Activated naive CD4-positive, alpha-beta T cell treated with anti-CD3 and anti-CD28 coated beads, Interleukin-2, amount 50 U/mL, for 16 hours (primary cell): ENCODE data around the gene ABLIM2.

ENCODE experiments used
- DNase-seq: peaks from one replicate; pipeline ENCODE4 v3.0.0-alpha.2; 2020

ABLIM2 gene

DNA sequence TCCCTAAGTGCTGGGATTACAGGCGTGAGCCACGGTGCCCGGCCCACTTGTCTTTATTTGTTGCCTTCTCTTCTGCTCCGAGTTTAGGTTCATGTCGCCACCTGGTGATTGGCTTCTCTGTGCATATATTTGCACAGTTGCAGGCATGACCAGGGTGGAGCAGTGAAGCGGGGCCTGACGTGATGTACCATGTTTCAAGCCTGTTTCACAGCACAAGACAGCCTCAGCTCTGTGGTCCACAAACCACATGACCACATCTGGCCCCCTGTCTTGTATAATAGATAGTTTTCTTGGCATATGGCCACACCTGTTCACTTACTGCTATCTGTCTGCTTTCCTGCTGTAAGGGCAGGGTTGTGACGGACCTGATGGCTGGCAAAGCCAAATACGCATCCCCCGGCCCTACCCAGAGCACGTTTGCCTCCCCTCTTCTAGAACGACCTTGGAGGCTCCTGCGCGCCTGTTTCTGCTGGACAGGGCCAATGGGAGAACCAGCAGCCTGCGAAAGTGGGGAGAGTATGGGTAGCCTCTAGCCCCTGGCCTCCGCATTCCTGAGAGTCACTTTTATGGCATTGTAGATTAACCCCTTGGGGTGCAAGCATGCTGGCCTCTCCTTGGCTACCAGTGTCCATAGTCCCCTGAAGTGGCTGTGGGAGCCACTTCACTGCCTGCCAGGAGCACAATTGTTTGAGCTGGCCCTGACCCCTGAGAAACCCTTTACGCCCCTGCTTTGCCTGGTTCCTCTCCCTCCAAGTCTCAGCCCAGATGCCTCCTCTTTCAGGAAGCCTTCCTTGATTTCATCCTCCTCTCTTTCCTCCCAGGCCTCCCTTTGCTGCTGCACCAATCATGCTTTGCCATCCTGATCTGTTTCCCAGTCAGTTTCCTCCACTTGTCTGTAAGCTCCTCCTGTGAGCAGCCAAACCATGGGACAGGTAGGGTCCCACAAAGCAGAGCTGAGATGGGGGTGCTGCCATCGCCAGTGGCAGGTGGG, 34.4 kb upstream of the ABLIM2 start:
- DNase-seq = no peak

DNA sequence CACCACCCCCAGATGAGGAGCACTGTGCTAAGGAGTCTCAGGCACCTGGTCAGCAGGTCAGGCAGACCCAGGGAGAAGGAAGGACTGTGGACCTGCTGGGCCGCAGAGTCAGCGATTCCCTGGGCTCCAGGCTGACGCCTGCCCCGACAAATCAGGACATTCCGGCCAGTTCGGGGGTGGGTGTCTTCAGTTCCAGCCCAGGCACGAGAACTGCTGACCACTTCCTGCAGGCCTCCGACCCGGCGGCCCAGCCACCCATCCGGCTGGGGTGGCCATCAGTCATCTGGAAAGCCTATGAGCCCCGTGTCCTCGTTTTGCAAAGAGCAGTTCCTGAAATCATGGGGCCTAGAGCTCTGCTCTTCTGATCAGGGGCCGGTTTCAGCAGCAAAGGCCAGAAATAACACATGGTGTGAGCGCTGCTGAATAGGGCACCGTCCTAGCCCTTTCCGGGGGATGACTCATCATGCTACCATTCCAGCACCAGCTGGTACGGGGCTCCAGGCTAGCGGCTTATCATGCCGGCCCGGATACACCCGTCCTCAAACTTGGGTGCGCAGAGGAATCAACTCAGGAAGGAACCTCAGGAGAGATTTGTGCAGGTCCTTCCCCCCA, 32.6 kb upstream of the ABLIM2 start:
- DNase-seq = no peak

DNA sequence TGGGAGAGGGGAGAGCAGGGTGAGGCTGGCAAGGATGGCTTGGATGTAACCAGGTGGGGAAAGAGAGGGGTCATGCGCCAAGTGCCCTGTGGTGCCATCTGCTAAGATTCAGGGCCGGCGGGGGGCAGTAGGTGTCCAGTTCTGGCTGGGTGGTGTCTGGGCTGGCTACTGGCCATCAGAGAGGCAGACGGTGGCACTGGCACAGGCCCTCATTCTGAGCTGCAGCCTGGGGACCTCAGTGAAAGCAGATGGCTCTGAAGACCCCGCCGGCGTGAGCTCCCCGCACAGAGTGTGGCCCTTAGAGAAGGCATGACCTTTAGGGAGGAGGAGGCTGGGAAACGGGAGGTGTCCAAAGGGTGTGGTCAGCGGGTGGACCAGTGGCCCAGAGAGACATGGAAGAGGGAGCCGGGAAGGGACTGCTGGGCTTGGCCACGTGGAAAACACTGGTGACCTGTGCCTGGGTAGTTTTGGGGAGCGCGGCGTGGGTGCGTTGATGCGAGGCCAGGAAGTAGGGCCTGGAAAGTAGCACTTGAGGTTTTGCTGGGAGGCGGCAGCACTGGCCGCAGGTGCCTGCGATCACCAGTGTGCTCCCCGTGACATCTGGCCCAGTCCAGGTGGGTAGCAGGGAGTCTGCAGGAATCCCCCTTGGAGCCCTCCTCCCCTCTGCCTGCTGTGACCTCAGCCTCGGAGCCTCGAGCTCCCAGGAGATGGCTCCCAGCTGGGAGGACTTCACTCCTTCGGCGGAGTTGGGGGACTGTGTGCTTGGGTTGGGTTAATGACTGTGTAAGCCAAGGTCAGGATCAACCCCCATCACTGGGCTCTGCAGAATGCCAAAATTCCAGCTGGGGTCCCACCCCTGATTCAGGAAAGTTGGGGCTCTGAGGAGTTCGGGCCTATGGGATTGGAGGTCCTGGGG, 31.2 kb upstream of the ABLIM2 start:
- DNase-seq = no peak

DNA sequence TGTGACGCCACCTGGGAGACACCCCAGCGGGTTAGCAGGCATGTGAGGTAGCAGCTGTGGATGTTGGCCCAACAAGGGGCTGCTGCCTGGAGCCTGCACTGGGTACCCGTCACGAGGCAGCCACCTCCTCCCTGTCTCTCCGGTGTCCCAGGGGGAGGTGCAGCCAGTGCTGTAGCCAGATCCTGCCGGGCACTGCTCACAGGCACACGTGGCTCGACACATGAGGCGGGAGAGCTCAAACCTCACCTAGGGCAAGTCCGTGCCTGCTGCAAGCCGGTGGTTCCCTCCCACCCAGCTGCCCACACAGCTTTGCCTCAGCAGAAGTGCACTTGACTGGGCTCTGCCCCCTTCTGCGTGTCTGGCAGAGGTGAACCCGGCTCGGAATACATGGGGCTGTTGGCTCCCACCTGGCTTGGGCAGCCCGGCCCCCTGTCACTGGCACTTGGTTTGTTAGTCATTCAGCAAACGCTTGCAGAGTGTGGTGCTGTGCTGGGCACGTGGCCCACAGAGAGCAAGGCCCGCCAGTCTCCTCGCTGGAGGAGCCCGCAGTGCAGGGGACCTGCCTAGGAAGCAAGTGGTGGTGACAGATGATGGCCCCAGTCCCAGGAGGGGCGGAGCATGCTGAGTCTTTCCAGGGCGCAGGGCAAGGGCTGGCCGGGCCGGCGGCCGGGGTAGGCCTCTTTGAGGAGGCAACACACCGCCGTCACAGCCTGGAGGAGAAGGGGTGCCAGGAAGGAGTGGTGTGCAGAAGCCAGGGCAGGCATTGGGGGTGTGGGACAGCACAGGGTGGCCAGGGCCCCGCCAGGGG, 30.3 kb upstream of the ABLIM2 start:
- no peak for DNase-seq

DNA sequence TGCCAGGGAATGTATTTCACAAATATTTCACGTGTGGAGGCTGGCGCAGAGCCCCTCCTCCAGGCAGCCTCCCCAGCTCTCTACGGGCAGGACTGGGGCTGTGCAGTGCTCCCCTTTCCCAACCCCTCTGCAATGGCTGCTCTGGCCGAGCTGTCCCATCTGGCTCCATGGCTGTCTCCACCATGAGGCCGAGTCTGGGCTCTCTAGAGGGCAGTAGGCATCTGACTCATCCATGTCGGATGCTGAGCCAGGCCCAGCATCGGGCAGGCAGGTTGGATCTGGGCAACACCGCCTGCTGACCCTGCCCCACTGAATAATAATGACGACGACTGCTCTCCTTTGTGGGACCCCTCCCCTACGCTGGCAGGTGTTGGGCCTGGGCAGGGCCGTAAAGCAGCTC, 29.5 kb upstream of the ABLIM2 start:
- no peak for DNase-seq

DNA sequence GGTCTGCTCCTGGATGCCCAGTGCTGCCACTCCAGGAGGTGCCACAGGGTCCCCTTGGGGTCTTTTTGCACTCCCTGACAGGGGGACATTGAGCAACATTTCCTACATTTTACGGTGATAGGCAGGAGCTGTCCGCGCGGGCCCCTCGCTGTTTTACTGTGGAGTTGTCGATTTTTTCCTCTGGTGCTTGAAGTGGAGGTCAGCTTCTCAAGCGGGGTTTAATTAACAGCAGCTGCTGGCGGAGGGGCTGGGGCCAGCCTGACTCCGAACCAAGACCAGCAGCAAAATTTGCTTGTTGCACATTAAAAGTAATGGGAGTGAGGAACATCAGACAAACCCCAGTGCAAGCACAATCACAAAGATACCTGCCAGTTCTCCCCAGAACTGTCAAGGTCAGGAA, 27.3 kb upstream of the ABLIM2 start:
- DNase-seq = no peak

DNA sequence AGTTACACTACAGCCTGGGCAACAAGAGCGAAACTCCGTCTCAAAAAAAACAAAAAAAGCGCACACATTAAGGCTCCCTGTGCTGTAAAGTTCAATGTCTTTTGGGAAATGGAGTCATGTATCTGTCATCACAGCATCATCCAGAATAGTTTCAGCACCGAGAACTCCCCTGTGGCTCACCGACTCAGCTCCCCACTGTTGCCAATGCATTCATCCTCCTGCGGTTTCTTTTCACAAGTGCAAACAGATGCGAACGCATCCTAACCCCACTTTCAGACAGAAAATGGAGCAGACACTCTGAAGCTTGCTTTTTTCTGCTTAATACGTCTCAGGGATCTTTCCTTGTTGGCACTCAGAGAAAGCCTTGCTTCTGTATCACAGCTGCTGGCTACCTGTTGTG, 26.7 kb upstream of the ABLIM2 start:
- DNase-seq = no peak

DNA sequence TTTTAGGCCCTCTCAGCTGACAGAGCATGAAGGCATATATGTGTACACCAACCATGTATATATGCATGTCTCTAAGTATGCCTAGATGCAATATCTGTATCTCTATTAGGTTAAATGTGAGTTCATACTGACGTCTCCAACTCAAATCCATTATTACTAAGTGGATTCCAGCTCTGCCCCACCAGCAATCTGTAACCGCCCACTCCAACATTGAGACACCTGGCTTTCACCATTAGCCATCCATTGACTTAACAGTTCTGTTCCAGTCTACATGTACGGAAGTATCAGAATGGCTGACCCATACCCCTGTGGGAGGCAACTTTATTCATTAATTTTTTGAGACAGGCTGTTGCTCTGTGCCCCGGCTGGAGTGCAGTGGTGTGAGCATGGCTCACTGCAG, 25.4 kb upstream of the ABLIM2 start:
- no peak for DNase-seq

DNA sequence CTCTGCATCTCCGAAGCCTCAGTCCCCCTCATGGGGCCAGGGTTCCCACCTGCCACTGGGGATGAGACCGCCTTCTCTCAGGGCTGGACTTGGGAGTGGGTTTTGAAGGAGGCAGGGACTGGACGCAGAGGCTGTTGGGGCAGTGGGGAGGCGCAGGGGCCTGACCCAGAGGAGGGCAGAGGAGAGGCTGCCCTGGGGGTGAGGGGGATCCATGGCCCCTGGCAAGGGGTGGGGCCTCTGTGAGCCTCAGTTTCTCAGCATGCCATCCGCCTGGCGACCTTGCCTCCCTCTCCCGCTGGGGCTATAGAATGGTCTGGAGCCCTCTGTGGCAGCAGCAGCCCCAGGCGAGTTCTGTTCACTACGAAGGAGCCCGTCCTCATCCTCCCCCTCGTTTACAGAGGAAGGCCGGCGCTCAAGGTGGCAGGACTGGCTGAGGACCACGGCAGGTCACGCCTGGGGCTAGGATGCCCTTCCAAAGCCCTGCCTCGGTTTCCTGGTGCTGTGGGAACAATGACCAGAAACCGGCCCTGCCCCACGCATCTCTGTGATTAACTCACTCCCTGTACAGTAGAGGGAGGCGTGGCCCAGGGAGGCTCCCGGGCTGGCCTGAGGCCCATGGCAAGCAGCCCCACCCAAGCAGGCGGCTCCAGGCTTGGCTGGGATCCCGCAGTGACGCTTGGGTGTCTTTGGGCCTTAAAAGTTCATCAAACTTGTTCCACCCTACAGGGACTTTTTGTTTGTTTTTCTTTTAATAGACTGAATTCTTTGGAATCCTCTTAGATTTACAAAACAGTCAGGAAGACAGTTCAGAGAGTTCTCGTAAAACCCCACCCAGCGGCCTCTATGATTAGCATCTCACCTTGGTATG, 24.5 kb upstream of the ABLIM2 start:
- no peak for DNase-seq

DNA sequence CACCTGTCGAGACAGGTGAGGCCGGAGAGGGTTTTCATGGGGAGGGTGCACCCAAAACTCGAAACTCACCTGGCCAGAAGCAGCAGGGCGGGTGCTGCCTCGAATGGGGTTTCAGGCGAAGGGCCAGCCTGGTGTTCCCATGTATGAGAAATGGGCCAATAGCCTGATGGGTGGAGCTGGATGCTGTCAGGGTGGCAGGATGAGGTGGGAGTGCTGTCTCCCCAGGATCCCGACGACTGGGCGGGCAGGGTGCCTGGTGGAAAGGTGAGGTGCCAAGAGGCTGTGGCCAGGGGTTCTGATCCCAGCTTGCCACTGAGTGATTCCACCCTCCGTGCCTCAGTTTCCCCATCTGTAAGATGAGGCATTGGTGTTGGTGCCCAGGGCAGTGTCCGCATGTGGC, 23.7 kb upstream of the ABLIM2 start:
- no peak for DNase-seq

DNA sequence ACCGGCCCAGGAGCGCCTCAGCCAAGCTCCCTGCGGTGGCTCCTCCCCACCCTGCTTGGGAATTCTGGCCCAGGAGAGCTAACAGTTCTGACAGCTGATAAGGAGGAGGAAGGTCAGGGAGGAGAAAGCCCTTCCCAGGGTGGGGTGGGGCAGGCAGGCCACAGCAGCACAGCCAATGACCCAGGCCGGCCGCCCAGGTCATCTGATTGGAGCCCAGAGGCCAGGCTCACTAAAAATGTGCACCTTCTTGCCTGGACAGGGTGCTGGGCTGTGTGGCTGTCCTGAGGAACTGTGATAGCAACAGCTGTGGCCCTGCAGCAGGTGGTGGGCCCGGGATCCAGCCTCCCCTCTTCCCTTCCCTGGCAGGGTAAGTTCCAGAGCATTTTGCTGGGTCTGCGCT, 23.2 kb upstream of the ABLIM2 start:
- no peak for DNase-seq

DNA sequence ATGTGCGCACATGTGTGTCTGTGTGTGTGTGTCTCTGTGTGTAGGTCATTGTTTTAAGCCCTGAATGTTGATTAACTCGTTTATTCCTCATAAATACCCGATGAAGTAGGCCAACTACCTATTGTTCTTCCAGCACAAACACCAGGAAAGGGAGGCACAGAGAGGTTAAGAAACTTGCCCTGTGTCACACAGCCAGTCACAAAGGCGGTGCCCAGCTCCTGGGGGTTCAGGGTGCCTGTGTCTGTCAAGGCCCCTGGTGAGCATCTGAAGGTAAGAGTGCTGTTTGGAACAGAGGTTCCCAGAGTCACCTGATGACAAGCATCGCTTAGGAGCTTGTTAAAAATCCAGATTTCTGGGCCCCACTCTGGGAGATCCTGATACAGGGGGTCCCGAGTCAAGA, 22.5 kb upstream of the ABLIM2 start:
- DNase-seq = no peak

DNA sequence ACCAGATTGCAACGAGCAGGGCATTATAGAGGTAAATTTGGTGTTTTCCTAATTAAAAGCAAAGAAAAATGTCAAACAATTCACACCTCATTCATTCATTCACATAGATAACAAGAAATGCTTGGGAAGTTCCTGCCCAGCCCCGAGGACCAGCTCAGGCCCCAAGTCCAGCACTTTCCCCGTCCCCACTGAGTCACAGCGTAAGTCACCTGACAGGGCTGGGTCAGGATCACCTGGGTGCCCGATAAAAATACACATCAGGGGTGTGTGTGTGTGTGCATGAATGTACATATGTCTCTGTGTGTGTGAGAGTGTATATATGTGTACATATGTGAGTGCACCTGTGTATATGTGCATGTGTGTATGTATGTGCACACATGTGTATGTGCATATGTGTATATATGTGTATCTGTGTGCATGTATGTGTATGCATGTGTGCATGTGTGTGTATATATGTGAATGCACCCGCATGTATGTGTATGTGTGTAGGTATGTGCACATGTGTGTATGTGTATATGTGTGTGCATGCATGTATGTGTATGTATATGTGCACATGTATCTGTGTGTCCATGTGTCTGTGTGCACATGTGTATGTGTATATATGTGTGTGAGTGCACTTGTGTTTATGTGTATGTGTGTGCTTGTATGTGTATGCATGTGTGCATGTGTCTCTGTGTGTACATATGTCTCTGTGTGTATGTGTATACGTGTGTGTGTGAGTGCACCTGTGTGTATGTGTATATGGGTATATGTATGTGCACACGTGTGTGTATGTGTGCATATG, 21.9 kb upstream of the ABLIM2 start:
- DNase-seq = no peak

DNA sequence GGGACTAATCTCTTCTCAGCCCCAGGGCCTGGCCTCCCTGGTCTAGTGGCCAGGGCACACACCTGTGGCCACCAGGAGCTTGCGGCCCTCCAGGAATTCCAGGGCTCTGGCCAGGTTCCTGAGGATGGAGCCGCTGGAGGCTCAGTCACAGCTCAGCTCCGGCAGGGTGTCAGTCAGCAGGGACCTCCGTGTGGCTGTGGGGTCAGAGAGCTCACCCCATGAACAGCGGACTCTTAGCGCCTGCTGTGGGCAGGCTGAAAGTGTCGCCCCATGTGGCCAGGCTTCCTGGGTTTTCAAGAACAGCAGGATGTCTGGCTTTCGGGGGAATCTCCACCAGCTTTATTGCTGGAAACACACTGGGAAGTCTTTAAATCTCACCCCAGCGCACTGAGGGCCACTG, 21.2 kb upstream of the ABLIM2 start:
- no peak for DNase-seq

DNA sequence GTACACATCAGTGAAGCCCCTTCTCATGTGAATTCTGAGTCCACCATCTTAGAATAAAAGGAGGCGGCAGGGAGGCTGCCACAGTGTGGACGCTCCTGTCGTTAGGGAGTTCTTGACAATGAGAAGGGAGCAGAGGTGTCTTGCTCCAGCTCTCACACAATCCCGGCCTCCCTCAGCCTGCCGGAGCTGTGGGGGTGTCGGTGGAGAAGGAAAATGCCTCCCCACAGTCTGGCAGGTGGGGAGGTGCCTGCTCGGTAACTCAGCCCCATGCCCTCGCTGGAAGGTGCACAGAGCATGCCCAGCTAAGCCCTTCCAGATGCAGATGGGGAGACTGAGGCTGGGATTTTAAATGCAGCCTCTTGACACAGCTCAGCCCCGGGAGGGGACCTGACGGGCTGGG, 20.5 kb upstream of the ABLIM2 start:
- no peak for DNase-seq

DNA sequence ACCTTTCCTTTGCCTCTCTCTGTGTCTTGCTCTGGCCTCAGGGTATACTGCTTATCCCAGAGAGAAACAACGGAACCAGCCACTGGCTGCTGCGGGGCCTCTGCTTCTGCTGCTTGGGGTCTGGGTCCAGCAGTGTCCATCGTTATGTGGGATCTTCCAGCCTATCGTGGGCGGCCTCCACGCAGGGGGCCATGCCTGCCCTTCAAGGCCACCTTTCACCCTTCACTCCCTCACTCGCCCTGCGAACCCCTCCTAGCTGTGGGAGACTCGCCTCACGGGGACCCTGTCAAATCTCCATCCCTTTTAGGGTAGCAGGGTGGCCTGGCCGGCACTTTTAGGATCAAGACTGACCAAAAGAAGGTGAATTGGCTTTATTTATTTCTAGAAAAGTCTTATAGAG, 19.3 kb upstream of the ABLIM2 start:
- no peak for DNase-seq

DNA sequence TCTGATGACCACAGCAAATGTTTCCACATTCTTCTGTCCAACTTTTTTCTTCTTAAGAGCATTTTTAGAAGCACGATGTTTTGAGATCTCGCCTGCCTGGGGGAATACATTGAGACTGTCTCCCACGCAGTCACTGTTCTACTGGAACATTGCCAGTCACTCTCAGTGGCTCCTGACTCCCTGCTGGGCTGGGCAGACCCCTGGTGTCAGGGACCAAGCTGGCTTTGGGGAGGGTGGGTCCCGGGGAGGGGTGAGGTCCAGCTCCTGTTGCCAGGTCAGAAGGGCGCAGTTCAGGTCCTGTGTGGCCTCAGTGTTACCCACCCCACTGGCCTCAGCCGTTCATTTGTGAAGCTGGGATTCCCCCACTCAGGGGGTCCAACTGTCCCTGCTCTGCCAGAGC, 18.9 kb upstream of the ABLIM2 start:
- no peak for DNase-seq

DNA sequence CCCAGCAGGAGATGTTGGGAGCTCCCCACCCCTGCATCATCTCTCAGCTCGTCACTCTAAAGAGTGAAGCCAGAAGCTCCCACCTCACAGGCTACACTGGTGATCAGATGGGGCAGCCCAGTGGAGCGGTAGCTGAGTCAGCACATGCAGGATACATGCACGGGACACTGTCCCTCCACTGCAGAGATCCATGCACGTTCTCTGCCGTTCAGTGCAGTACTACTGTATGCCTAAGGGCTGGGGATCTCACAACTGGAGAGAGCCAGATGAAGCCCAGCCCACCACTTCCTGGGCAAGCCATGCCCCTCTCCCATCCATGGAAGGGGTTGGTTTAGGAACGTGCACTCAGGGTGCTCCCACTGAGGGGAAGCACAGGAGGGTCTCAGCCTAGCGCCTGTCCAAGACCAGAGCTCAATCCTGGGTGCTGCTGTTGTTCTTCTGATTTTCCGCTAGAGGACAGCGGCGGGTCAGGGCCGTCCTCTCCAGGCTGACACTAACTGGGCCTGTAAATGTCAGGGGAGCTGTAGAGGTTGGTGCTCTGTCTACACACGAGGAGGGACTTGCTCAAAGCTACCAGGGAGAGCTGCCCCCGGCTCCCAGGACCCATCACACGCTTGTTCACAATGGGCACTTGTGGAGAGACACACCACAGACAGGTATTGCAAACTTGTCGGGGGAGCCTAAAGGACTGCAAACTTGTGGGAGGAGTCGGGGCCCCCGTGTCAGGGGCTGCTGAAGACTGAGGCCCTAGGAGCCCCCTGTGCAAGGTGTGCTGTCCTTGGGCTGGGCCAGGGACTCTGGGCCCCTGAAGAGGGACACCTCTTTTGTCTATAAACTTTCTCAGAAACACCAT, 18.2 kb upstream of the ABLIM2 start:
- peak; percentile 38 for DNase-seq

DNA sequence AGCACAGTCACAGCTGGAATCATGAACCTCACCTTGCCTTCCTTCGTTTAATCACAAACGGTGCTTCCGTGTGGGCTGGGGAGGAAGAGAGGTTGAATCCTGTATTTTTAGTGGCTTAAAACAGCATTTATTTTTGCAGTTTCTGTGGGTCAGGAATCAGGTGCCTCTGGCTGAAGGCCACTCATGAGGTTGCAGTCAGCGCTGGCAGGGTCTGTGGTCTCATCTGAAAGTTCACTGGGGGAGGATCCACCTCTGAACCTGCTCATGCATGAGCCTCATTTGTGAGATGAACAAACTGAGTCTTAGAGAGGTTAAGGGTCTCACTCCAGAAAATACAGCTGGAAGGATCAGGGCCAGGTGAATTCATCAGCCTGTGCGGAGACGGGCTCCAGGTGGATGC, 17.1 kb upstream of the ABLIM2 start:
- DNase-seq = no peak

DNA sequence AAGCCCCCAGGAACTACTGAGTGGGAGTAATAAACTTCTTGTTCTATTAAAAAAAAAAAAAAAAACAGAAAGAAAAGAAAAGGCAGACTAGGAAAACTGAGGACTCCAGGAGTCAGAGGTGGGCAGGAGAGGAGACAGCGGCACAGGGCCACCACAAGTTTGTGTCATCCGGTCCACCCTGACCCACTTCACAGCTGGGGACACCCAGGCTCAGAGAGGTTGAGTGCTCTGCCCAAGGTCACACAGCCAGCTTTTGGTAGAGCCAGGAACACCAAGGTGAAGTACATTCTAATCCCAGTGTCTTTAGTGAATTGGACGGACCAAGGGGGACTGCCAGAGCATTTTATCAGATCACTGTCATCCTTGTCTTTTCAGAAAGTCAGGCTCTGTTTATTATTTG, 16.4 kb upstream of the ABLIM2 start:
- no peak for DNase-seq
